GM12892 (cell line): ENCODE results near the gene DYRK1B.
"Not testable (repeated sequence)": the region's sequence is repeated elsewhere in the genome, so short reads cannot be mapped to it uniquely, and the experiment has no call there.

ENCODE experiments used
- DNase-seq: peaks from one replicate; pipeline ENCODE4 v3.0.0; 2011; ENCODE audit not compliant: insufficient read length
- FAIRE-seq: peaks from 2 replicates; lab custom pipeline; 2011; peaks lifted over from hg19 to GRCh38; lab: Jason Lieb, UNC
- POLR2A ChIP-seq: IDR thresholded peaks from 2 replicates; pipeline ENCODE4 v1.6.1; 2011; ENCODE audit warnings: low read depth, low read length, control low read depth
- POLR2AphosphoS5 ChIP-seq: IDR thresholded peaks from 2 replicates; pipeline ENCODE4 v1.6.1; 2011; ENCODE audit warnings: low read depth, low read length, control low read depth
- TAF1 ChIP-seq: IDR thresholded peaks from 2 replicates; pipeline ENCODE4 v1.6.1; 2011; ENCODE audit warnings: low read depth, mild to moderate bottlenecking, control low read depth, low read length, borderline replicate concordance

DYRK1B gene

DNA sequence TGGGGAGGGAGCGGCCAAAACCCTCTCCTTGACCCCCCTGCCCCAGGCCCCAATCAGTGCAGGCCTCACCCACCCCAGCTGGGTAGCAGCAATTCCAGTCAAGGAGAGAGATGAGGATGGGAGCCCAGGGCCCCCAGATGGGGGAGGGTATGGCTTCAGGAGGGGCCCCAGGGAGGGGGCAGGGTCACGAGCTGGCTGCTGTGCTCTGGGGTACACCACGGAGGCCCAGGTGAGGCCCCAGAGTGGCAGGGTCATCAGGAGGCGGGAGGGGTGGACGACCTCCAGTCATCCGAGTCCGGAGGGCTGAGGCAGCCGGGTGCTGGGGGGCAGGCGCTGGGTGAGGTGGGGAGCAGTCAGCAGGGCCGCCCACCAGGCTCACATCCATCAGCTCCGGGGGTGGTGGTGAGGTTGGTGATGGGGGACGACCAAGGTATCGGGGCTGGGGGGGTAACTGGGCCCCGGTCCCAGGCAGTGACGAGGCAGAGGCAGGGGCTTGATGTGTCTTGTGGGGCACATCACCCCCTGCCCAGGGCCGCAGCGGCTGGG lies 8.4 kb downstream of the DYRK1B start:
- DNase-seq = no peak
- TF ChIP-seq TAF1 (no peak), POLR2A (no peak)
- no peak for FAIRE-seq

- TF ChIP-seq TAF1 = no peak
- no peak for TF ChIP-seq POLR2AphosphoS5
- no peak for TF ChIP-seq POLR2A
- FAIRE-seq (no peak), DNase-seq (no peak)
These were observed 8.9 kb downstream of the DYRK1B start for GRCh38 chr19:39825093-39825463.

GRCh38 chr19:39824143-39825092 lies 9.5 kb downstream of the DYRK1B start:
- peak; percentile 89 for DNase-seq
- peak; percentile 50; the same call in 1 of the 2 replicates for TF ChIP-seq TAF1
- peak; percentile 66; the same call in 1 of the 2 replicates for TF ChIP-seq POLR2A
- peak; percentile 36; the same call in 1 of the 2 replicates for TF ChIP-seq POLR2AphosphoS5
- peak; percentile 99 for FAIRE-seq

DNA sequence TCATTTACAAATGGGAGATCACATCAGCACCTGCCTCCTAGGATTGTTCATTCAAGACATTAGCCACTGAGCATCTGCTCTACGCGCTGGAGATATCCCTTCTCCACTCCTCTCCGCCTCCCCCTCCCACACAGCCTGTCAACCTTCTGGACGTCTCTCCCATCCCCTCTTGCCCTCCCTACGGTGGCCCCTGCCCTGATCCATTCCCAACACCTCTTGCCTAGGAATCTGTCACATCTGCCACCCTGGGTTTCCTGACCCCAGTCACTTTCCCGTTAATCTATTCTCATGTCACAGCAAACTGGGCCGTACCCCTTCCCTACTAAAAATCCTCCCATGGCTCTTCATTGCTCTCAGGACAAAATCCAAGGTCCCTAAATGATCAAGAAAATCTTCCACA lies 10.3 kb downstream of the DYRK1B start:
- DNase-seq (no peak), FAIRE-seq (no peak)

GRCh38 chr19:39820696-39821095 lies 13.3 kb downstream of the DYRK1B start:
- DNase-seq (no peak), FAIRE-seq (no peak)
- TF ChIP-seq TAF1 (no peak), POLR2AphosphoS5 (no peak), POLR2A (no peak)

More for the DNA sequence above, 10.3 kb downstream of the DYRK1B start:
- no peak for TF ChIP-seq TAF1

GRCh38 chr19:39819786-39820185 lies 14.2 kb downstream of the DYRK1B start:
- TF ChIP-seq TAF1 = no peak
- no peak for TF ChIP-seq POLR2AphosphoS5
- no peak for TF ChIP-seq POLR2A
- no peak for DNase-seq
- FAIRE-seq = no peak

- DNase-seq (peak; percentile 46), FAIRE-seq (peak; percentile 87)
These were observed 15.3 kb downstream of the DYRK1B start for GRCh38 chr19:39818626-39819097.

GRCh38 chr19:39817888-39818561 lies 15.9 kb downstream of the DYRK1B start:
- TF ChIP-seq TAF1 (no peak), POLR2AphosphoS5 (no peak), POLR2A (no peak)
- DNase-seq (no peak), FAIRE-seq (peak; percentile 27)

More at GRCh38 chr19:39818626-39819097, 15.3 kb downstream of the DYRK1B start:
- TF ChIP-seq TAF1 (no peak), POLR2A (no peak), POLR2AphosphoS5 (no peak)

GRCh38 chr19:39816287-39817048 lies 17.5 kb downstream of the DYRK1B start:
- peak; percentile 81 for FAIRE-seq

DNA sequence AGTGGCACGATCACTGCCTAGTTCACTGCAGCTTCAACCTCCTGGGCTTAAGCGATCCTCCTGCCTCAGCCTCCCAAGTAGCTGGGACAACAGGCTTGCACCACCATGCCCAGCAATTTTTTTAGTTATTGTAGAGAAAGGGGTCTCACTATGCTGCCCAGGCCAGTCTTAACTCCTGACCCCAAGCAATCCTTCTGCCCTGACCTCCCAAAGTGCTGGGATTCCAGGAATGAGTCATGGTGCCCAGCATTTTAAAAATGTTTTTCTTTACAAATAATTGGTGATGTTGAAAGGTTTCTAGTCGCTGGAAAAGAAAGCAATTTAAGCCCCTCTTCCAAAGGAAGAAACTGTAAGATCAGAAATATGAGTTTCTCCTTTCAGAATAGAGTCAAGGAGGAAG lies 19.4 kb downstream of the DYRK1B start:
- TF ChIP-seq TAF1 (no peak), POLR2AphosphoS5 (no peak), POLR2A (no peak)
- no peak for DNase-seq
- FAIRE-seq = no peak

More at GRCh38 chr19:39816287-39817048, 17.5 kb downstream of the DYRK1B start:
- DNase-seq = no peak
- TF ChIP-seq TAF1 = no peak
- no peak for TF ChIP-seq POLR2A
- no peak for TF ChIP-seq POLR2AphosphoS5

DNA sequence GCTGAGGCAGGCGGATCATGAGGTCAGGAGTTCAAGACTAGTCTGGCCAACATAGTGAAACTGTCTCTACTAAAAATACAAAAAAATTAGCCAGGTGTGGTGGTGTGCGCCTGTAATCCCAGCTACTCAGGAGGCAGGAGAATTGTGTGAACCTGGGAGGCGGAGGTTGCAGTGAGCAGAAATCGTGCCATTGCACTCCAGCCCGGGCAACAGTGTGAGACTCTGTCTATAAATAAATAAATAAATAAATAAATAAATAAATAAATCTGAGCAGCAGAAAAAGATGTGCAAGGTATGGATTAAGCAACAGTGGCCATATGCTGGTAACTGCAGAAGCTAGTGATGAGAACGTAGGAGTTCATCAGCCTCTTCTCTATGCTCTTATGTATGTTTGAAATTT lies 19.9 kb downstream of the DYRK1B start:
- DNase-seq, FAIRE-seq: not testable (repeated sequence)
